Omental fat pad (tissue), 4 donors: ENCODE results near the gene DNAJC5G. TPM values are rescaled to one million over a fixed set of nuclear protein-coding genes. Genes with fewer than 3 reads are reported as not detected.

Source experiments
- ATAC-seq: fragments of 150-250 bp; one replicate; pipeline ENCODE4 v1.9.1; 2016; ENCODE audit warnings: mild to moderate bottlenecking, moderate library complexity; ENCODE audit not compliant: low FRiP score
- DNase-seq: peaks from one replicate; pipeline ENCODE4 v3.0.0-alpha.2; 2019; ENCODE audit warnings: low spot score
- total RNA-seq, 4 donors: library from RNA; depleted of rRNA; stranded (reverse); fragments of >200 nt; gene quantifications; one replicate each; pipeline ENCODE4 v1.1.0, GENCODE V29; 2016
- TF ChIP-seq, protein P1 (sequence below), 3 donors: fragments of 450-650 bp; IDR thresholded peaks; one replicate each; pipeline ENCODE4 v1.5.1; 2016 to 2017; ENCODE audit warnings: antibody characterized with exemption in 3 of 3, mild to moderate bottlenecking in 3 of 3, moderate library complexity in 2 of 3

The DNAJC5G gene
- total RNA-seq, 4 donors from 2014 or later, result 0.79 TPM; not detected in 3

DNA sequence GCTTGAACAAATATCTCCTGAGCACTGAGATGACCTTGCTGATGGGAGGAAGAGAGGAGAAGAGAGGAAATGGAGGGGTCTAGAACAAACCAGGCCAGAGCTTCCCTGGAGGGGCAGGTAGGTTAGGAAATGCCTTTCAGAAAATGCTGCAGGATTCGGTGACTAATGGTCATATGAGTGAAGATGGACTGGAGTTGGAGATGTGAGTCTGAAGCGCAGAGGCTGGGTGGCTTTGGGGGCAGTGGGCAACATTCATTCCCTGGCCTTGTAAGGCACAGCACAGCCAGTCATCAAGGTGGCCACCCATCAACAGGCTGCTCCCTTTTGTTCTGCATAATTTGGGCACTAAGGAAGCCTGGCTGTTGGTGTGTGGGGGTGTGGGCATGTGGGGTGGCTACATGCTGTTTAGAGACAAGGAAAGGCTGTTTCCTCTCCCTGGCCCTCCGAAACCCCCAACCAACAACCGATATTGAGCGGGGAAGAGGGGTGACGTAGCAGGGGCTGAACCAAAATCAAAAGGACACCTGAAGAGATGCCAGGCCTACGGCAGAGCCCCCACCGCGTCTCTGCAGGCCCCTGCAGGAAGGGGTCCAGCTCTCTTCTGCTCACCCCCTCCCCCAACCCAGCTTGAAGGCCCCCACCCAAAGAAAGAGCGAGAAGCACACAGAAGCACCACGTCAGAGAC is 13.8 kb upstream of the DNAJC5G start:
- TF ChIP-seq, protein P1, sequence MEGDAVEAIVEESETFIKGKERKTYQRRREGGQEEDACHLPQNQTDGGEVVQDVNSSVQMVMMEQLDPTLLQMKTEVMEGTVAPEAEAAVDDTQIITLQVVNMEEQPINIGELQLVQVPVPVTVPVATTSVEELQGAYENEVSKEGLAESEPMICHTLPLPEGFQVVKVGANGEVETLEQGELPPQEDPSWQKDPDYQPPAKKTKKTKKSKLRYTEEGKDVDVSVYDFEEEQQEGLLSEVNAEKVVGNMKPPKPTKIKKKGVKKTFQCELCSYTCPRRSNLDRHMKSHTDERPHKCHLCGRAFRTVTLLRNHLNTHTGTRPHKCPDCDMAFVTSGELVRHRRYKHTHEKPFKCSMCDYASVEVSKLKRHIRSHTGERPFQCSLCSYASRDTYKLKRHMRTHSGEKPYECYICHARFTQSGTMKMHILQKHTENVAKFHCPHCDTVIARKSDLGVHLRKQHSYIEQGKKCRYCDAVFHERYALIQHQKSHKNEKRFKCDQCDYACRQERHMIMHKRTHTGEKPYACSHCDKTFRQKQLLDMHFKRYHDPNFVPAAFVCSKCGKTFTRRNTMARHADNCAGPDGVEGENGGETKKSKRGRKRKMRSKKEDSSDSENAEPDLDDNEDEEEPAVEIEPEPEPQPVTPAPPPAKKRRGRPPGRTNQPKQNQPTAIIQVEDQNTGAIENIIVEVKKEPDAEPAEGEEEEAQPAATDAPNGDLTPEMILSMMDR (IDR thresholded peaks at IDR 0.05), result no peak
- no peak for DNase-seq

DNA sequence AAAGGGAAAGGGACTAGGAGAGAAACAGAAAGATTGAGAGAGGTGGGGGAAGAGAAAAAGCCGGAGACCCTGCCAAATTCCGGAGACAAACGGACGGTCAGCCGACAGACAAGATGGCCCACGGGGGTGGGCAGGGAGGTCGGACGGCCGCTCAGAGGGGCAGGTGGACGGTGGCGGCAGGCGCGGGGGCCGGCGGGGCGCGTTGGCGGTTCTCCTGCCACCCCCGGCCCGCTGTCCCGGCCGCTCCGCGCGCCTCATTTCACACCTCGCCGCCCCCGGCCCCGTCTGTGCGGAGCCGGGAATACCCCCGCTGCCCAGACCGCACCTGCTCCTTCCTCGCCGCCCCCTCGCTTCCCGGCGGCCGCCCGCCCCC is 13.3 kb upstream of the DNAJC5G start:
- TF ChIP-seq, protein P1 (IDR thresholded peaks at IDR 0.05), result no peak
- DNase-seq, result no peak
- no peak for ATAC-seq

More for the DNA sequence above, 13.8 kb upstream of the DNAJC5G start:
- no peak for ATAC-seq

DNA sequence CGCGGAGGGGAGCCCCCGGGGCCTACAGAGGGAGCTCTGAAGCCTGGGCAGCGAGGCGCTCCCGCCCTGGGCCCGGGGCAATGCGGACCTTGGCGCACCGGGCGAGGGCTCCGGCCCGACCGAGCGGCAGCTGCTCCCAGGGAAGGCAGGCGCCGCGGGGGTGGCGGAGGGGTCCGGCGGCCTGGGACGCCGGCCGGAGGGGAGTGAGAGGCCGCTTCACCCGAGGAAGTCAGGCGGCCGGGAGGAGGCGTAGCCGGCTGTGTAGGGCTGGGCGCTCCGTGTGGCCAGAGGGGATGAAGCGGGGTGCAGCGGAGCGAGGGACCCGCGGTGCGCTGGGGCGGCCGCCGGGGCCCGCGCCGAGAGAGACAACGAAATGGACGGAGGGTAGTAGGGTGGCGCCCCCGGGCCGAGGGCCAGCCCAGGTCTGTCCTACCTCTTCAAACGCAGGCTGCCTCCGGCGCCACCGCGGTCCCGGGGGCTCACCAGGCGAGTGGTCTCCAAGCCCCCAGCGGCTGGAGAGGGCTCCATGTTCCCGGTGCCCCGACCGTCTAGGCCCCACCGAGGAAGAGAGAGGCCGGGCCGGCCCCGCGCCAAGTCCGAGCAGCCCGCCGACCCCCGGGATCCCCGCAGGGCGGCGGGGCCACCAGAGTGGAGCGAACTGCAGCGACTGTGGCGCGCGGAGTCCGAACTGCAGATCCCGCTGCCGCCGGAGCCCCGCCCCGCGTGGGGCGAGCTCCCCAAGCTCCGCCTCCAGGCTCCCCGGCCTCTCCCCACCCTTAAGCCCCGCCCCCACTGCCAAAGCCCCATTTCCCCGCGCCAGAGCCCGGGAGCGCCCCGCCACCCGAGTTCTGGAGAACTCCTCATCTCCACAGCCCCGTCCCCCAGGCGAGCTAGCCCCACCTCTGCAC is 12.6 kb upstream of the DNAJC5G start, which contains the start of gene SLC30A3:
TSS of gene SLC30A3 (minus strand) at position 669 of the 908 bp plus-strand sequence. CDS start at position 528, 141 bp downstream.
- peak; percentile 86 for ATAC-seq
- TF ChIP-seq, protein P1 (IDR thresholded peaks at IDR 0.05), result no peak
- DNase-seq, result peak; percentile 35

DNA sequence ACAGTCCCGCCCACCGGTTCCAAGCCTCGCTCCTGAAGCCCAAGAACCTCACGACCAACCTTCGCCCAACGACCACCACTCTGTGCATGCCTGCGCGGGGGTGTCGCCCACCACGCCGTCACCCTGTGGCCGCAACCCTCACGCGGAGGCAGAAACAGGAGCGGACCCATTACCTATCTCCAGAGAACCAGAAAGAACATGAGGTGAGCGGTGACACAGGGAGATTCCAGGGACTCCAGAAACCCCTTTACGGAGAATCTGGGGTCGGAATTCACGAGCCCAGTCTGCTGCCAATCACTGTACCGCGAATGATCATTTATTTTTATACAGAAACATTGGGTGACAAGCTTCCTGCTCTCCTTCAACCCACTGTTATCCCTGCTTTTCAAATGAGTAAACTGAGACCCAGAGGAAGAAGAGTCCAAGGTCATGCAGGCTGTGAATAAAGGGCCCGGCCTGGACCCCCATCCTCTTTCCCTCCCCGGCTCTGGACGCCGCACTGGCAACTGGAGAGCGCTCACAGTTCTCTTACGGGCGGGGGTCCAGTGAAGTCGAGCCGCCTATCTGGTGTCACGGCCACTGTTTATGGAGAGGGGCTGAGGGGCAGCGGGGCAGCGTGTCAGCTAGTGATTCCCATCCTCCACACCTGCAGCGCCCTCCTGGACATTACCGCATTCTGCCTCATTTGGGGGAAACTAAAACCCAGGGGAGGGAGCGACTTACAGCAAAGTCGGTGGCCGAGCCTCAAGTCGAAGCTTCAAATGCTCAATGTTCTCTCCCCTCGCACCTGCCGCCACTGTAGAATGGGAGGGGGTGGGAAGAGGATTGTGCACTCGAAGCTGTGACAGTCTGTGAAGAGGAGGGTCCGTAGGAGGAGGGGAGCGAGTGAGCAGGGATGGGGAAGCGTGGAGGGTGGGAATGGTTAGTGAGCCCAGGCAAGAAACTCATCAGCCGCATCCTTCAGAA is 11.7 kb upstream of the DNAJC5G start:
- no peak for ATAC-seq
- DNase-seq, result no peak
- TF ChIP-seq, protein P1 (IDR thresholded peaks at IDR 0.05), result no peak

DNA sequence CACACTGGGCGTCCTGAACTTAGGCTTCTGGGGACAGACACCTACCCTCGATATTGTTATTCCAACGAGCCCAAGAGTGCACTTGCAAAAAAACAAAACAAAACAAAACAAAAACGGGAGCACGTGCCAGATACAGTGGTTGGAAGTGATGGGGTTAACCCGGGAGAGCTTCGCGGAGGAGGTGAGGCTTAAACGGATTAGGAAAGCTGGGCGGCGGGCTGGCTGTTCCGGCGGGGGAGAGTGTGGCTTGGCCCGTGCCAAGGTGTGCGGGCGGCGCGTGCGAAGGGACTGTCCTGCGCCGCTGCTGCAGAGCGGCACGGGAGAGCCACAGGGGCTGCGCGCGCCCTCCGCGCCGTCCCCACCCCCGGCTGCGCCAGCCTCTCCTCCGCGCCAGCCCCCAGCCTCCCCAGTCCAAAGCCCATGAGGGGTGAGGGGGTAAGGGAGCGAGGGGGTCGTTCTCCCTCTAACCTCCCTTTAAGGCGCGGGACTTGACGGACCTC is 10.9 kb upstream of the DNAJC5G start:
- no peak for ATAC-seq
- TF ChIP-seq, protein P1 (IDR thresholded peaks at IDR 0.05), result no peak
- no peak for DNase-seq
